Activated naive CD8-positive, alpha-beta T cell treated with anti-CD3 and anti-CD28 coated beads, Interleukin-2, amount 10 ng/mL, durations not matched to agents 7 days and 5 days (primary cell): ENCODE measurements around the gene DYSF. TPM values are rescaled to one million over a fixed set of nuclear protein-coding genes. Genes with fewer than 3 reads are reported as not detected.

Source experiments
- ATAC-seq: fragments of 150-1000 bp; cut with Tn5 transposase; one replicate; pipeline ENCODE4 v1.10.0; 2021; ENCODE audit warnings: low read depth, moderate library complexity
- POLR2A ChIA-PET: fragments of 350-600 bp; sonication (Branson Sonifier 250); formaldehyde crosslinking; loops from one replicate; lab custom pipeline; 2021; ENCODE audit warnings: antibody characterized with exemption; lab: Charles Lee
- DNase-seq: peaks from one replicate; pipeline ENCODE4 v3.0.0; 2021
- H3K27ac Mint-ChIP-seq: one replicate; pipeline ENCODE4 v1.8.0; 2022; ENCODE audit warnings: mild to moderate bottlenecking, mixed read lengths
- H3K27me3 Mint-ChIP-seq: one replicate; pipeline ENCODE4 v1.8.0; 2022; ENCODE audit warnings: mild to moderate bottlenecking, moderate library complexity, mixed read lengths
- H3K36me3 Mint-ChIP-seq: one replicate; pipeline ENCODE4 v1.8.0; 2021; ENCODE audit warnings: mild to moderate bottlenecking, mixed read lengths
- H3K4me1 Mint-ChIP-seq: one replicate; pipeline ENCODE4 v1.8.0; 2021; ENCODE audit warnings: mixed read lengths
- H3K4me3 Mint-ChIP-seq: one replicate; pipeline ENCODE4 v1.8.0; 2022; ENCODE audit warnings: mild to moderate bottlenecking, moderate library complexity, mixed read lengths
- H3K9me3 Mint-ChIP-seq: one replicate; pipeline ENCODE4 v1.8.0; 2021; ENCODE audit warnings: mixed read lengths
- total RNA-seq, 2 experiments: library from RNA; stranded (reverse); gene quantifications; one replicate each; pipeline ENCODE4 v1.2.3, GENCODE V29; 2021

DYSF gene
- total RNA-seq, 2 experiments from 2014 or later, result 6.3 to 6.7 TPM

GRCh38 chr2:71469403-71470398 lies 16.3 kb downstream of the DYSF start:
- no peak for DNase-seq
- no peak for ATAC-seq
- H3K4me1 Mint-ChIP-seq, result peaks cover 7% of the 10 kb centered on the region

GRCh38 chr2:71471276-71471675 lies 17.9 kb downstream of the DYSF start:
- no peaks in the 10 kb centered on the region for H3K36me3 Mint-ChIP-seq
- POLR2A ChIA-PET, result no interaction called here
- peaks cover 45% of the 10 kb centered on the region for H3K27me3 Mint-ChIP-seq
- H3K9me3 Mint-ChIP-seq, result no peaks in the 10 kb centered on the region
- peaks cover 7% of the 10 kb centered on the region for H3K4me1 Mint-ChIP-seq
- ATAC-seq (no peak), DNase-seq (no peak)
- H3K4me3 Mint-ChIP-seq, result no peak overlapping the region
- H3K27ac Mint-ChIP-seq, result no peak overlapping the region

More at GRCh38 chr2:71469403-71470398, 16.3 kb downstream of the DYSF start:
- no peak overlapping the region for H3K27ac Mint-ChIP-seq
- POLR2A ChIA-PET, result no interaction called here
- H3K9me3 Mint-ChIP-seq, result no peaks in the 10 kb centered on the region
- H3K36me3 Mint-ChIP-seq, result no peaks in the 10 kb centered on the region
- peaks cover 45% of the 10 kb centered on the region for H3K27me3 Mint-ChIP-seq
- H3K4me3 Mint-ChIP-seq, result no peak overlapping the region

GRCh38 chr2:71472019-71472418 lies 18.7 kb downstream of the DYSF start:
- POLR2A ChIA-PET, result no interaction called here
- Mint-ChIP-seq H3K36me3 (no peaks in the 10 kb centered on the region), H3K27ac (no peak overlapping the region), H3K4me1 (peaks cover 5% of the 10 kb centered on the region), H3K4me3 (no peak overlapping the region), H3K9me3 (no peaks in the 10 kb centered on the region), H3K27me3 (peaks cover 44% of the 10 kb centered on the region)
- DNase-seq (no peak), ATAC-seq (no peak)

- H3K4me1 Mint-ChIP-seq, result no peaks in the 10 kb centered on the region
- DNase-seq, result no peak
- peaks cover 35% of the 10 kb centered on the region for H3K27me3 Mint-ChIP-seq
- H3K4me3 Mint-ChIP-seq, result no peak overlapping the region
- POLR2A ChIA-PET, result interaction anchor here (0.6 kb wide), 1 partner anchor 1434 kb away, joined by 3 read pairs; no protein-coding TSS in a partner anchor
- H3K36me3 Mint-ChIP-seq, result no peaks in the 10 kb centered on the region
- H3K27ac Mint-ChIP-seq, result no peak overlapping the region
- no peaks in the 10 kb centered on the region for H3K9me3 Mint-ChIP-seq
- no peak for ATAC-seq
Measured at GRCh38 chr2:71473346-71474031, 20.1 kb downstream of the DYSF start.

- POLR2A ChIA-PET, result interaction anchor here (0.6 kb wide), 1 partner anchor 1433 kb away, joined by 3 read pairs; no protein-coding TSS in a partner anchor
- DNase-seq (no peak), ATAC-seq (no peak)
- Mint-ChIP-seq H3K9me3 (no peaks in the 10 kb centered on the region), H3K4me1 (no peaks in the 10 kb centered on the region), H3K27me3 (peaks cover 31% of the 10 kb centered on the region), H3K4me3 (no peak overlapping the region), H3K36me3 (no peaks in the 10 kb centered on the region), H3K27ac (no peak overlapping the region)
Measured at GRCh38 chr2:71474116-71474743, 20.9 kb downstream of the DYSF start.

- no peak overlapping the region for H3K27ac Mint-ChIP-seq
- DNase-seq (no peak), ATAC-seq (no peak)
- H3K4me3 Mint-ChIP-seq, result no peak overlapping the region
- H3K36me3 Mint-ChIP-seq, result no peaks in the 10 kb centered on the region
- H3K27me3 Mint-ChIP-seq, result peaks cover 36% of the 10 kb centered on the region
- no peaks in the 10 kb centered on the region for H3K9me3 Mint-ChIP-seq
- POLR2A ChIA-PET, result no interaction called here
- no peaks in the 10 kb centered on the region for H3K4me1 Mint-ChIP-seq
Measured at GRCh38 chr2:71474744-71475397, 21.5 kb downstream of the DYSF start.

GRCh38 chr2:71476495-71476894 lies 23.1 kb downstream of the DYSF start:
- H3K27me3 Mint-ChIP-seq, result peaks cover 29% of the 10 kb centered on the region
- H3K9me3 Mint-ChIP-seq, result no peaks in the 10 kb centered on the region
- no peaks in the 10 kb centered on the region for H3K36me3 Mint-ChIP-seq
- no peak for ATAC-seq
- H3K4me1 Mint-ChIP-seq, result no peaks in the 10 kb centered on the region
- no peak for DNase-seq
- no peak overlapping the region for H3K27ac Mint-ChIP-seq
- no peak overlapping the region for H3K4me3 Mint-ChIP-seq
- POLR2A ChIA-PET, result no interaction called here

GRCh38 chr2:71477231-71477691 lies 23.9 kb downstream of the DYSF start:
- Mint-ChIP-seq H3K9me3 (no peaks in the 10 kb centered on the region), H3K4me3 (no peak overlapping the region), H3K27ac (no peak overlapping the region), H3K36me3 (no peaks in the 10 kb centered on the region), H3K4me1 (no peaks in the 10 kb centered on the region), H3K27me3 (peaks cover 26% of the 10 kb centered on the region)
- DNase-seq (no peak), ATAC-seq (no peak)
- POLR2A ChIA-PET, result no interaction called here

- Mint-ChIP-seq H3K4me3 (no peak overlapping the region), H3K27me3 (peaks cover 17% of the 10 kb centered on the region), H3K9me3 (no peaks in the 10 kb centered on the region), H3K27ac (no peak overlapping the region), H3K4me1 (no peaks in the 10 kb centered on the region), H3K36me3 (no peaks in the 10 kb centered on the region)
- POLR2A ChIA-PET, result no interaction called here
- no peak for ATAC-seq
- no peak for DNase-seq
Measured at GRCh38 chr2:71478806-71479205, 25.4 kb downstream of the DYSF start.

GRCh38 chr2:71479261-71479660 lies 25.9 kb downstream of the DYSF start:
- peaks cover 17% of the 10 kb centered on the region for H3K27me3 Mint-ChIP-seq
- POLR2A ChIA-PET, result no interaction called here
- H3K36me3 Mint-ChIP-seq, result no peaks in the 10 kb centered on the region
- no peaks in the 10 kb centered on the region for H3K4me1 Mint-ChIP-seq
- H3K27ac Mint-ChIP-seq, result no peak overlapping the region
- H3K9me3 Mint-ChIP-seq, result no peaks in the 10 kb centered on the region
- DNase-seq (no peak), ATAC-seq (no peak)
- H3K4me3 Mint-ChIP-seq, result no peak overlapping the region

- no peak overlapping the region for H3K4me3 Mint-ChIP-seq
- H3K9me3 Mint-ChIP-seq, result no peaks in the 10 kb centered on the region
- POLR2A ChIA-PET, result no interaction called here
- peaks cover 19% of the 10 kb centered on the region for H3K27me3 Mint-ChIP-seq
- ATAC-seq, result no peak
- no peak for DNase-seq
- H3K27ac Mint-ChIP-seq, result no peak overlapping the region
- H3K4me1 Mint-ChIP-seq, result no peaks in the 10 kb centered on the region
- H3K36me3 Mint-ChIP-seq, result no peaks in the 10 kb centered on the region
Measured at GRCh38 chr2:71481111-71481510, 27.8 kb downstream of the DYSF start.

GRCh38 chr2:71482055-71482454 lies 28.7 kb downstream of the DYSF start:
- no peak for ATAC-seq
- no peak overlapping the region for H3K4me3 Mint-ChIP-seq
- POLR2A ChIA-PET, result no interaction called here
- no peak overlapping the region for H3K27ac Mint-ChIP-seq
- no peaks in the 10 kb centered on the region for H3K9me3 Mint-ChIP-seq
- peaks cover 20% of the 10 kb centered on the region for H3K27me3 Mint-ChIP-seq
- no peak for DNase-seq
- no peaks in the 10 kb centered on the region for H3K4me1 Mint-ChIP-seq
- no peaks in the 10 kb centered on the region for H3K36me3 Mint-ChIP-seq

GRCh38 chr2:71483246-71483645 lies 29.9 kb downstream of the DYSF start:
- POLR2A ChIA-PET, result no interaction called here
- no peaks in the 10 kb centered on the region for H3K4me1 Mint-ChIP-seq
- peaks cover 20% of the 10 kb centered on the region for H3K27me3 Mint-ChIP-seq
- no peak for ATAC-seq
- no peak for DNase-seq
- no peak overlapping the region for H3K4me3 Mint-ChIP-seq
- H3K9me3 Mint-ChIP-seq, result no peaks in the 10 kb centered on the region
- H3K36me3 Mint-ChIP-seq, result no peaks in the 10 kb centered on the region
- H3K27ac Mint-ChIP-seq, result no peak overlapping the region
